SJSA1 (cell line): ENCODE results near the gene CDKN1B. TPM values are rescaled to one million over a fixed set of nuclear protein-coding genes. Genes with fewer than 3 reads are reported as not detected.

ENCODE experiments used
- DNase-seq, 2 experiments: peaks; one replicate each; pipeline ENCODE4 v3.0.0-alpha.2; 2015 to 2020; ENCODE audit warnings: low spot score in 2 of 2, low read depth in 1 of 2
- H3K27ac ChIP-seq: fragments of 250-450 bp; sonication (Bioruptor Pico); 2 replicates; pipeline ENCODE4 v1.5.1; 2020; ENCODE audit warnings: mild to moderate bottlenecking, moderate library complexity
- H3K27me3 ChIP-seq: fragments of 250-450 bp; sonication (Bioruptor Pico); replicated peaks from 2 replicates; pipeline ENCODE4 v1.5.1; 2020; ENCODE audit warnings: mild to moderate bottlenecking, moderate library complexity
- H3K36me3 ChIP-seq: fragments of 250-450 bp; sonication (Bioruptor Pico); 2 replicates; pipeline ENCODE4 v1.5.1; 2020; ENCODE audit warnings: mild to moderate bottlenecking
- H3K4me1 ChIP-seq: fragments of 250-450 bp; sonication (Bioruptor Pico); replicated peaks from 2 replicates; pipeline ENCODE4 v1.6.1; 2021; ENCODE audit warnings: mild to moderate bottlenecking
- H3K4me3 ChIP-seq: fragments of 250-450 bp; sonication (Bioruptor Pico); 2 replicates; pipeline ENCODE4 v1.5.1; 2020; ENCODE audit warnings: mild to moderate bottlenecking
- H3K9me3 ChIP-seq: fragments of 250-450 bp; sonication (Bioruptor Pico); replicated peaks from 2 replicates; pipeline ENCODE4 v1.5.1; 2020; ENCODE audit warnings: mild to moderate bottlenecking
- total RNA-seq: library from RNA; depleted of rRNA; stranded (reverse); fragments of >200 nt; shearing (Covaris generic); gene quantifications from 2 replicates; pipeline ENCODE4 v1.2.3, GENCODE V29; 2014

CDKN1B gene
- total RNA-seq, 1 experiment from 2014 or later = 44.8 TPM

GRCh38 chr12:12723681-12724420 is 6.7 kb downstream of the CDKN1B start:
- H3K27ac ChIP-seq = peak overlapping the region; percentile 98
- DNase-seq = peak in 1 of 2 experiments; percentile 66
- peaks cover 61% of the 10 kb centered on the region for H3K36me3 ChIP-seq
- H3K9me3 ChIP-seq = no peaks in the 10 kb centered on the region
- H3K27me3 ChIP-seq = no peaks in the 10 kb centered on the region
- peaks cover 21% of the 10 kb centered on the region for H3K4me1 ChIP-seq
- peak overlapping the region; percentile 64 for H3K4me3 ChIP-seq

GRCh38 chr12:12724421-12725085 is 7.4 kb downstream of the CDKN1B start:
- peaks cover 21% of the 10 kb centered on the region for H3K4me1 ChIP-seq
- DNase-seq = no peak
- peaks cover 55% of the 10 kb centered on the region for H3K36me3 ChIP-seq
- peak overlapping the region; percentile 98 for H3K27ac ChIP-seq
- no peaks in the 10 kb centered on the region for H3K27me3 ChIP-seq
- no peaks in the 10 kb centered on the region for H3K9me3 ChIP-seq
- peak overlapping the region; percentile 64 for H3K4me3 ChIP-seq

- Histone ChIP-seq H3K36me3 (peaks cover 53% of the 10 kb centered on the region), H3K4me3 (peak overlapping the region; percentile 64), H3K27me3 (no peaks in the 10 kb centered on the region), H3K9me3 (no peaks in the 10 kb centered on the region), H3K4me1 (peaks cover 18% of the 10 kb centered on the region), H3K27ac (peak overlapping the region; percentile 98)
- peak; percentile 97 to 98 for DNase-seq
These were observed 8.2 kb downstream of the CDKN1B start for GRCh38 chr12:12725086-12725955.

- H3K36me3 ChIP-seq = peaks cover 47% of the 10 kb centered on the region
- peaks cover 18% of the 10 kb centered on the region for H3K4me1 ChIP-seq
- H3K9me3 ChIP-seq = no peaks in the 10 kb centered on the region
- no peak for DNase-seq
- peak overlapping the region; percentile 64 for H3K4me3 ChIP-seq
- peak overlapping the region; percentile 94 for H3K27ac ChIP-seq
- no peaks in the 10 kb centered on the region for H3K27me3 ChIP-seq
These were observed 8.9 kb downstream of the CDKN1B start for GRCh38 chr12:12725956-12726554.

- Histone ChIP-seq H3K27me3 (no peaks in the 10 kb centered on the region), H3K9me3 (no peaks in the 10 kb centered on the region), H3K4me3 (peak overlapping the region; percentile 64), H3K27ac (peak overlapping the region; percentile 94), H3K36me3 (peaks cover 48% of the 10 kb centered on the region), H3K4me1 (peaks cover 15% of the 10 kb centered on the region)
- peak; percentile 73 to 74 for DNase-seq
These were observed 9.5 kb downstream of the CDKN1B start for GRCh38 chr12:12726555-12727093.

- no peak for DNase-seq
- H3K36me3 ChIP-seq = peaks cover 38% of the 10 kb centered on the region
- no peak overlapping the region for H3K27ac ChIP-seq
- H3K27me3 ChIP-seq = no peaks in the 10 kb centered on the region
- no peak overlapping the region for H3K4me3 ChIP-seq
- H3K9me3 ChIP-seq = no peaks in the 10 kb centered on the region
- H3K4me1 ChIP-seq = peaks cover 31% of the 10 kb centered on the region
These were observed 14.0 kb downstream of the CDKN1B start for GRCh38 chr12:12731178-12731577.

- Histone ChIP-seq H3K4me1 (peaks cover 35% of the 10 kb centered on the region), H3K27ac (no peak overlapping the region), H3K4me3 (no peak overlapping the region), H3K9me3 (no peaks in the 10 kb centered on the region), H3K36me3 (peaks cover 34% of the 10 kb centered on the region), H3K27me3 (no peaks in the 10 kb centered on the region)
- no peak for DNase-seq
These were observed 14.6 kb downstream of the CDKN1B start for GRCh38 chr12:12731785-12732184.

- no peaks in the 10 kb centered on the region for H3K9me3 ChIP-seq
- no peaks in the 10 kb centered on the region for H3K27me3 ChIP-seq
- no peak overlapping the region for H3K4me3 ChIP-seq
- H3K27ac ChIP-seq = no peak overlapping the region
- H3K36me3 ChIP-seq = peaks cover 31% of the 10 kb centered on the region
- no peak for DNase-seq
- H3K4me1 ChIP-seq = peaks cover 30% of the 10 kb centered on the region
These were observed 15.9 kb downstream of the CDKN1B start for GRCh38 chr12:12733118-12733517.

- Histone ChIP-seq H3K9me3 (no peaks in the 10 kb centered on the region), H3K27ac (peak overlapping the region; percentile 55), H3K27me3 (no peaks in the 10 kb centered on the region), H3K4me3 (no peak overlapping the region), H3K4me1 (peaks cover 31% of the 10 kb centered on the region), H3K36me3 (peaks cover 26% of the 10 kb centered on the region)
- DNase-seq = peak in 1 of 2 experiments; percentile 22
These were observed 16.9 kb downstream of the CDKN1B start for GRCh38 chr12:12734054-12734453.

- Histone ChIP-seq H3K4me1 (peaks cover 32% of the 10 kb centered on the region), H3K27ac (peak overlapping the region; percentile 55), H3K9me3 (no peaks in the 10 kb centered on the region), H3K4me3 (peak overlapping the region; percentile 17), H3K27me3 (no peaks in the 10 kb centered on the region), H3K36me3 (peaks cover 26% of the 10 kb centered on the region)
- DNase-seq = peak in 1 of 2 experiments; percentile 44
These were observed 17.4 kb downstream of the CDKN1B start for GRCh38 chr12:12734561-12735071.

GRCh38 chr12:12735301-12735700 is 18.1 kb downstream of the CDKN1B start:
- peak in 1 of 2 experiments; percentile 26 for DNase-seq
- peak overlapping the region; percentile 55; the same call in 1 of the 2 replicates for H3K27ac ChIP-seq

GRCh38 chr12:12736759-12737676 is 19.9 kb downstream of the CDKN1B start:
- Histone ChIP-seq H3K27me3 (no peaks in the 10 kb centered on the region), H3K27ac (peak overlapping the region; percentile 57), H3K36me3 (peaks cover 23% of the 10 kb centered on the region), H3K4me1 (peaks cover 37% of the 10 kb centered on the region), H3K9me3 (no peaks in the 10 kb centered on the region), H3K4me3 (peak overlapping the region; percentile 25)
- DNase-seq = peak; percentile 66 to 81

More at GRCh38 chr12:12735301-12735700, 18.1 kb downstream of the CDKN1B start:
- no peaks in the 10 kb centered on the region for H3K27me3 ChIP-seq
- H3K4me1 ChIP-seq = peaks cover 32% of the 10 kb centered on the region
- peaks cover 24% of the 10 kb centered on the region for H3K36me3 ChIP-seq
- H3K9me3 ChIP-seq = no peaks in the 10 kb centered on the region
- H3K4me3 ChIP-seq = no peak overlapping the region
